HepG2 (cell line): Measurements from ENCODE around the gene TMX2.

ENCODE experiments used
- SIN3A ChIP-seq: IDR thresholded peaks from 2 replicates; pipeline ENCODE4 v1.6.1; 2011; ENCODE audit warnings: low read depth, mild to moderate bottlenecking, control low read depth, low read length, borderline replicate concordance
- ZNF280D ChIP-seq: sonication (generic); formaldehyde crosslinking; IDR thresholded peaks from 2 replicates; pipeline ENCODE4 v1.5.1; 2020; ENCODE audit warnings: mild to moderate bottlenecking, missing genetic modification reagents

GRCh38 chr11:57776577-57777210, 64.3 kb downstream of the TMX2 start:
- TF ChIP-seq ZNF280D (CRISPR knock-in tag) (no peak), SIN3A (no peak)
